Rectal smooth muscle tissue (tissue), 1 donor: ENCODE measurements around the gene BDNF.
A peak's percentile ranks its signal among the peaks of the same experiment; 100 is the strongest.

Source experiments
- H3K27ac ChIP-seq: one replicate; pipeline ENCODE4 v1.7.0; 2013; ENCODE audit warnings: low read depth, low read length, inconsistent platforms
- H3K27me3 ChIP-seq: one replicate; pipeline ENCODE4 v1.7.0; 2013; ENCODE audit warnings: low read length; ENCODE audit not compliant: control insufficient read depth, insufficient read depth
- H3K36me3 ChIP-seq: one replicate; pipeline ENCODE4 v1.7.0; 2013; ENCODE audit warnings: low read length; ENCODE audit not compliant: control insufficient read depth, insufficient read depth
- H3K4me1 ChIP-seq: one replicate; pipeline ENCODE4 v1.7.0; 2013; ENCODE audit warnings: low read length; ENCODE audit not compliant: control insufficient read depth, insufficient read depth
- H3K4me3 ChIP-seq: one replicate; pipeline ENCODE4 v1.7.0; 2013; ENCODE audit warnings: low read length
- H3K9ac ChIP-seq: one replicate; pipeline ENCODE4 v1.7.0; 2013; ENCODE audit warnings: low read length

BDNF gene

GRCh38 chr11:27718863-27719545 lies 18.7 kb upstream of the BDNF start:
- H3K27ac ChIP-seq: no peak overlapping the region

GRCh38 chr11:27718346-27718862 lies 18.1 kb upstream of the BDNF start:
- Histone ChIP-seq H3K27ac (no peak overlapping the region), H3K4me3 (peak overlapping the region; percentile 44), H3K27me3 (peaks cover 28% of the 10 kb centered on the region)

More at GRCh38 chr11:27718863-27719545, 18.7 kb upstream of the BDNF start:
- Histone ChIP-seq H3K4me3 (peak overlapping the region; percentile 44), H3K9ac (no peak overlapping the region), H3K36me3 (no peaks in the 10 kb centered on the region), H3K4me1 (no peaks in the 10 kb centered on the region), H3K27me3 (peaks cover 28% of the 10 kb centered on the region)

GRCh38 chr11:27717801-27718229 lies 17.6 kb upstream of the BDNF start:
- peaks cover 25% of the 10 kb centered on the region for H3K27me3 ChIP-seq
- no peak overlapping the region for H3K4me3 ChIP-seq
- H3K27ac ChIP-seq: no peak overlapping the region
- H3K36me3 ChIP-seq: no peaks in the 10 kb centered on the region
- no peaks in the 10 kb centered on the region for H3K4me1 ChIP-seq
- no peak overlapping the region for H3K9ac ChIP-seq

More at GRCh38 chr11:27718346-27718862, 18.1 kb upstream of the BDNF start:
- H3K9ac ChIP-seq: no peak overlapping the region
- no peaks in the 10 kb centered on the region for H3K36me3 ChIP-seq
- no peaks in the 10 kb centered on the region for H3K4me1 ChIP-seq

GRCh38 chr11:27717377-27717776 lies 17.1 kb upstream of the BDNF start:
- no peak overlapping the region for H3K9ac ChIP-seq
- peaks cover 25% of the 10 kb centered on the region for H3K27me3 ChIP-seq
- no peak overlapping the region for H3K4me3 ChIP-seq
- no peak overlapping the region for H3K27ac ChIP-seq
- no peaks in the 10 kb centered on the region for H3K36me3 ChIP-seq
- H3K4me1 ChIP-seq: no peaks in the 10 kb centered on the region

- Histone ChIP-seq H3K27me3 (peaks cover 22% of the 10 kb centered on the region), H3K27ac (no peak overlapping the region), H3K4me1 (no peaks in the 10 kb centered on the region), H3K9ac (no peak overlapping the region), H3K4me3 (no peak overlapping the region), H3K36me3 (no peaks in the 10 kb centered on the region)
These were observed 16.6 kb upstream of the BDNF start for GRCh38 chr11:27716835-27717234.

GRCh38 chr11:27716216-27716615 lies 16.0 kb upstream of the BDNF start:
- Histone ChIP-seq H3K9ac (no peak overlapping the region), H3K27me3 (peaks cover 16% of the 10 kb centered on the region), H3K36me3 (no peaks in the 10 kb centered on the region), H3K27ac (no peak overlapping the region), H3K4me1 (no peaks in the 10 kb centered on the region), H3K4me3 (no peak overlapping the region)

- Histone ChIP-seq H3K4me1 (no peaks in the 10 kb centered on the region), H3K9ac (no peak overlapping the region), H3K4me3 (no peak overlapping the region), H3K27me3 (no peaks in the 10 kb centered on the region), H3K36me3 (no peaks in the 10 kb centered on the region), H3K27ac (no peak overlapping the region)
These were observed 11.5 kb upstream of the BDNF start for GRCh38 chr11:27711725-27712124.

GRCh38 chr11:27710536-27710935 lies 10.3 kb upstream of the BDNF start:
- no peaks in the 10 kb centered on the region for H3K4me1 ChIP-seq
- H3K9ac ChIP-seq: no peak overlapping the region
- H3K27me3 ChIP-seq: no peaks in the 10 kb centered on the region
- H3K4me3 ChIP-seq: no peak overlapping the region
- no peak overlapping the region for H3K27ac ChIP-seq
- H3K36me3 ChIP-seq: no peaks in the 10 kb centered on the region

- no peak overlapping the region for H3K27ac ChIP-seq
- H3K4me3 ChIP-seq: no peak overlapping the region
- no peaks in the 10 kb centered on the region for H3K36me3 ChIP-seq
- no peak overlapping the region for H3K9ac ChIP-seq
- H3K4me1 ChIP-seq: no peaks in the 10 kb centered on the region
- no peaks in the 10 kb centered on the region for H3K27me3 ChIP-seq
These were observed 7.4 kb upstream of the BDNF start for GRCh38 chr11:27707676-27708075.

- peaks cover 7% of the 10 kb centered on the region for H3K27me3 ChIP-seq
- no peaks in the 10 kb centered on the region for H3K4me1 ChIP-seq
- H3K36me3 ChIP-seq: no peaks in the 10 kb centered on the region
- no peak overlapping the region for H3K4me3 ChIP-seq
- H3K9ac ChIP-seq: no peak overlapping the region
- H3K27ac ChIP-seq: no peak overlapping the region
These were observed 5.9 kb upstream of the BDNF start for GRCh38 chr11:27705873-27706820.

GRCh38 chr11:27703481-27703880 lies 3.2 kb upstream of the BDNF start:
- no peak overlapping the region for H3K4me3 ChIP-seq
- no peak overlapping the region for H3K9ac ChIP-seq
- no peaks in the 10 kb centered on the region for H3K36me3 ChIP-seq
- peaks cover 3% of the 10 kb centered on the region for H3K4me1 ChIP-seq
- H3K27me3 ChIP-seq: peaks cover 13% of the 10 kb centered on the region
- H3K27ac ChIP-seq: no peak overlapping the region

- no peak overlapping the region for H3K4me3 ChIP-seq
- H3K27me3 ChIP-seq: peaks cover 13% of the 10 kb centered on the region
- H3K27ac ChIP-seq: no peak overlapping the region
- H3K9ac ChIP-seq: no peak overlapping the region
- no peaks in the 10 kb centered on the region for H3K36me3 ChIP-seq
- H3K4me1 ChIP-seq: peaks cover 3% of the 10 kb centered on the region
These were observed 2.6 kb upstream of the BDNF start for GRCh38 chr11:27702811-27703210.
